K562 (cell line): ENCODE data around the gene TMEM176A. TPM values are rescaled to one million over a fixed set of nuclear protein-coding genes. Genes with fewer than 3 reads are reported as not detected.

ENCODE experiments used
- ATAC-seq: fragments of 200-7000 bp; cut with Tn5 transposase; 3 replicates; pipeline ENCODE4 v1.9.1; 2020; ENCODE audit warnings: moderate library complexity
- BruUV-seq: library from RNA; stranded (reverse); fragments of 400-500 nt; replicated peaks from 2 replicates; lab custom pipeline; 2021; lab: Mats Ljungman, UMichigan
- CTCF ChIA-PET: fragments of 300-600 bp; formaldehyde crosslinking; extraction: SDS; loops from one replicate; lab custom pipeline; 2021; ENCODE audit warnings: low intra/inter-chr PET ratio; lab: Yijun Ruan, JAX
- POLR2A ChIA-PET: fragments of 300-600, 350-650 bp; sonication (Branson Sonifier 250); formaldehyde crosslinking; extraction: SDS; loops from one replicate; lab custom pipeline; 2021; ENCODE audit warnings: antibody characterized with exemption, inconsistent platforms; lab: Yijun Ruan, JAX
- DNase-seq, 4 experiments: peaks; one replicate each; pipeline versions ENCODE4 v3.0.0 to v3.0.0-alpha.2; 2011 to 2018; ENCODE audit warnings: low spot score in 3 of 4, mixed read lengths in 3 of 4; ENCODE audit errors: extremely low read depth in 1 of 4
- FAIRE-seq: peaks from 2 replicates; lab custom pipeline; 2011; peaks lifted over from hg19 to GRCh38; lab: Jason Lieb, UNC
- H2AFZ ChIP-seq: 2 replicates; pipeline ENCODE4 v1.6.0; 2011; ENCODE audit warnings: low read depth, low read length, control low read depth, inconsistent platforms
- H3K27ac ChIP-seq: fragments of 200-600 bp; 3 replicates; pipeline ENCODE4 v1.8.0; 2011; ENCODE audit warnings: low read depth, mild to moderate bottlenecking, control low read depth, inconsistent platforms, low read length, moderate library complexity, mixed read lengths; ENCODE audit errors: extremely low read depth
- H3K27me3 ChIP-seq, 2 experiments: fragments of 300-600 bp in 1 of 2; 2 replicates in 1 of 2; 3 replicates in 1 of 2; pipeline versions ENCODE4 v1.6.0 to v1.8.0; 2011; ENCODE audit warnings: inconsistent platforms in 2 of 2, low read length in 2 of 2, mild to moderate bottlenecking in 1 of 2, mixed read lengths in 1 of 2, moderate library complexity in 1 of 2; ENCODE audit not compliant: control insufficient read depth in 2 of 2, insufficient read depth in 2 of 2
- H3K36me3 ChIP-seq: fragments of 300-600 bp; 3 replicates; pipeline ENCODE4 v1.8.0; 2011; ENCODE audit warnings: mild to moderate bottlenecking, low read length, inconsistent platforms; ENCODE audit not compliant: control insufficient read depth, insufficient read depth
- H3K4me1 ChIP-seq, 2 experiments: fragments of 200-600 bp in 1 of 2; replicated peaks in 1 of 2; 2 replicates in 1 of 2; 3 replicates in 1 of 2; pipeline versions ENCODE4 v1.5.1 to v1.8.0; 2011; ENCODE audit warnings: inconsistent platforms in 2 of 2, low read length in 2 of 2, mild to moderate bottlenecking in 1 of 2, mixed read lengths in 1 of 2, moderate library complexity in 1 of 2; ENCODE audit not compliant: control insufficient read depth in 2 of 2, insufficient read depth in 2 of 2
- H3K4me2 ChIP-seq: 2 replicates; pipeline ENCODE4 v1.6.1; 2011; ENCODE audit warnings: low read length, control low read depth, inconsistent platforms, mixed read lengths; ENCODE audit not compliant: insufficient read depth
- H3K4me3 ChIP-seq: fragments of 200-600 bp; sonication (generic), shearing (Covaris generic); 2 replicates; pipeline ENCODE4 v1.5.1; 2016; ENCODE audit warnings: control low read depth, inconsistent platforms
- H3K79me2 ChIP-seq: fragments of 200-600 bp; 3 replicates; pipeline ENCODE4 v1.8.0; 2011; ENCODE audit warnings: low read length, inconsistent platforms; ENCODE audit not compliant: control insufficient read depth, insufficient read depth
- H3K9ac ChIP-seq, 2 experiments: 2 replicates each; pipeline versions ENCODE4 v1.6.0 to v1.6.1; 2011; ENCODE audit warnings: low read depth in 2 of 2, low read length in 2 of 2, control low read depth in 1 of 2, inconsistent platforms in 1 of 2, mild to moderate bottlenecking in 1 of 2, mixed read lengths in 1 of 2; ENCODE audit not compliant: insufficient read depth in 1 of 2
- H3K9me1 ChIP-seq: one replicate; pipeline ENCODE4 v1.6.0; 2011; ENCODE audit warnings: inconsistent platforms, mild to moderate bottlenecking, low read length, moderate library complexity; ENCODE audit not compliant: control insufficient read depth, insufficient read depth
- H3K9me3 ChIP-seq: replicated peaks from 2 replicates; pipeline ENCODE4 v1.5.1; 2011; ENCODE audit warnings: low read depth, low read length, inconsistent platforms; ENCODE audit not compliant: control insufficient read depth, insufficient read depth
- H4K20me1 ChIP-seq: replicated peaks from 2 replicates; pipeline ENCODE4 v1.6.1; 2011; ENCODE audit warnings: low read length, inconsistent platforms, mixed read lengths; ENCODE audit not compliant: control insufficient read depth, insufficient read depth
- GABPB2 ChIP-seq: fragments of 250-450 bp; sonication (Bioruptor Pico); conservative IDR thresholded peaks from 2 replicates; pipeline ENCODE4 v1.5.1; 2021; ENCODE audit warnings: mild to moderate bottlenecking
- IFI16 ChIP-seq: fragments of 250-450 bp; sonication (Bioruptor Pico); IDR thresholded peaks from 2 replicates; pipeline ENCODE4 v2.1.2; 2022; ENCODE audit warnings: mild to moderate bottlenecking, inconsistent platforms
- ILF3 ChIP-seq: fragments of 450-650 bp; IDR thresholded peaks from 2 replicates; pipeline ENCODE4 v1.6.1; 2018; ENCODE audit warnings: antibody characterized with exemption, mild to moderate bottlenecking, moderate library complexity, borderline replicate concordance
- MYC ChIP-seq, 2 experiments: fragments of 250-450 bp in 1 of 2; sonication (Bioruptor Pico) in 1 of 2; IDR thresholded peaks; 2 replicates each; pipeline versions ENCODE4 v1.5.1 to v1.6.1; 2012 to 2021; ENCODE audit warnings: low read depth in 2 of 2, borderline replicate concordance in 1 of 2, improper control_type of control experiment in 1 of 2, low read length in 1 of 2, mild to moderate bottlenecking in 1 of 2, moderate library complexity in 1 of 2
- RBFOX2 ChIP-seq: fragments of 200-400 bp; formaldehyde crosslinking; IDR thresholded peaks from 2 replicates; pipeline ENCODE4 v1.6.1; 2017; ENCODE audit warnings: low read depth, mild to moderate bottlenecking, low read length, moderate library complexity
- RERE ChIP-seq: sonication (generic); formaldehyde crosslinking; IDR thresholded peaks from 2 replicates; pipeline ENCODE4 v1.8.0; 2023; ENCODE audit warnings: missing genetic modification reagents, mild to moderate bottlenecking, borderline replicate concordance
- RREB1 ChIP-seq: fragments of 250-450 bp; sonication (Bioruptor Pico); IDR thresholded peaks from 2 replicates; pipeline ENCODE4 v1.4.0; 2020
- SRSF9 ChIP-seq: fragments of 200-400 bp; formaldehyde crosslinking; IDR thresholded peaks from 2 replicates; pipeline ENCODE4 v1.6.1; 2017; ENCODE audit warnings: low read depth, low read length, borderline replicate concordance
- ZSCAN32 ChIP-seq: fragments of 450-650 bp; formaldehyde crosslinking; IDR thresholded peaks from 2 replicates; pipeline ENCODE4 v1.4.0; 2020; ENCODE audit warnings: mild to moderate bottlenecking, moderate library complexity
- WGBS: fragments of 100-300 bp; shearing (Covaris generic); methylation state at CpG from one replicate; pipeline ENCODE4 v1.1.6; 2016; ENCODE audit warnings: low coverage, mixed read lengths; ENCODE audit not compliant: insufficient coverage; ENCODE audit errors: missing lambda C conversion rate; 5-methylcytosine and 5-hydroxymethylcytosine counted together
- in situ Hi-C: fragments of 300-500 bp; cut with MboI; formaldehyde crosslinking; loops from 4 replicates; pipeline ENCODE4 v1.15.0; 2018; ENCODE audit warnings: inconsistent platforms, mixed read lengths
- intact Hi-C: fragments of 100-400 bp; cut with micrococcal nuclease; formaldehyde crosslinking; loops from 2 replicates; pipeline ENCODE4 v1.14.2; 2022
- polyA plus RNA-seq, 8 experiments: library from polyadenylated mRNA; depleted of rRNA in 4 of 8; stranded (reverse) in 5 of 8; unstranded in 3 of 8; fragments of >200 nt; fragmentation: Nextera tagmentation in 2 of 8; fragmentation: Illumina TruSeq in 1 of 8; extraction: Ambion mirVana in 2 of 8; extraction: Trizol in 1 of 8; gene quantifications; 2 replicates each; pipeline versions ENCODE4 v1.2.1 to v1.2.3, GENCODE V29; 2011 to 2014; ENCODE audit warnings: inconsistent platforms in 1 of 8, missing spikeins in 1 of 8
- total RNA-seq, 7 experiments: library from RNA; depleted of rRNA in 6 of 7; stranded (reverse); fragments of >200 nt in 6 of 7; fragmentation: Illumina TruSeq in 2 of 7; extraction: Trizol in 2 of 7; gene quantifications; 2 replicates each; pipeline versions ENCODE4 v1.2.1 to v1.2.3, GENCODE V29; 2011 to 2021; ENCODE audit warnings: low replicate concordance in 1 of 7

TMEM176A gene
- total and polyA plus RNA-seq, 9 of the 15 experiments (the other 6 are each of a cell fraction or from before 2014, with no cell fraction given), result 0.31 TPM; not detected in 8

GRCh38 chr7:150781103-150781502, 19.5 kb upstream of the TMEM176A start (continued):
- no peak for TF ChIP-seq RERE (CRISPR knock-in tag)

- intact Hi-C loops (loop anchor here (10.0 kb wide), 1 partner anchor 313 kb away; no protein-coding TSS in a partner anchor), in situ Hi-C loops (no loop called here)
- Histone ChIP-seq H3K27me3 (peaks cover 23 to 35% of the 10 kb centered on the region in 2 experiments; a peak in 4 of 5 replicates), H3K79me2 (no peaks in the 10 kb centered on the region), H3K4me2 (no peak overlapping the region), H3K9me3 (no peaks in the 10 kb centered on the region), H3K4me3 (no peak overlapping the region), H2AFZ (no peak overlapping the region), H3K4me1 (no peaks in the 10 kb centered on the region; a peak in 1 of 5 replicates), H3K9ac (no peak overlapping the region), H3K9me1 (no peaks in the 10 kb centered on the region), H3K36me3 (no peaks in the 10 kb centered on the region), H3K27ac (no peak overlapping the region), H4K20me1 (no peaks in the 10 kb centered on the region)
- FAIRE-seq (no peak), ATAC-seq (no peak), DNase-seq (no peak)
- ChIA-PET POLR2A (interaction anchor here (0.6 kb wide), 1 partner anchor 42 kb away, joined by 3 read pairs; no protein-coding TSS in a partner anchor), CTCF (no interaction called here)
- WGBS, result 0% methylated on average over 2 of the region's 2 CpGs
- BruUV-seq, result no TSS peak
- TF ChIP-seq RREB1 (CRISPR knock-in tag) (no peak), RBFOX2 (no peak), GABPB2 (no peak), ILF3 (no peak), MYC (IDR thresholded peaks at IDR 0.05; ENCODE audit: low read depth, low read length) (no peak), MYC (CRISPR knock-in tag; IDR thresholded peaks at IDR 0.05; ENCODE audit: borderline replicate concordance, low read depth) (no peak), SRSF9 (no peak), ZSCAN32 (CRISPR knock-in tag) (no peak), IFI16 (no peak)
Observed at GRCh38 chr7:150781961-150782360, 18.6 kb upstream of the TMEM176A start.
